Panc1 (cell line): ENCODE measurements around the gene LSM10. TPM values are rescaled to one million over a fixed set of nuclear protein-coding genes. Genes with fewer than 3 reads are reported as not detected.

Source experiments
- ATAC-seq: fragments of 200-7000 bp; cut with Tn5 transposase; 2 replicates; pipeline ENCODE4 v1.9.1; 2020; ENCODE audit warnings: mild to moderate bottlenecking, moderate library complexity
- BruUV-seq: library from RNA; stranded (reverse); fragments of 400-500 nt; replicated peaks from 2 replicates; lab custom pipeline; 2021; lab: Mats Ljungman, UMichigan
- CTCF ChIA-PET: fragments of 300-600 bp; sonication (Branson Sonifier 250); formaldehyde crosslinking; loops from one replicate; lab custom pipeline; 2022; ENCODE audit warnings: antibody characterized with exemption; lab: Charles Lee
- POLR2A ChIA-PET: fragments of 300-600 bp; sonication (Branson Sonifier 250); formaldehyde crosslinking; loops from one replicate; lab custom pipeline; 2022; ENCODE audit warnings: antibody characterized with exemption; lab: Charles Lee
- DNase-seq: peaks from one replicate; pipeline ENCODE4 v3.0.0-alpha.2; 2010; ENCODE audit warnings: low read depth, low spot score
- H3K27ac ChIP-seq: 2 replicates; pipeline ENCODE4 v1.5.1; 2011; ENCODE audit warnings: mild to moderate bottlenecking, low read length, inconsistent platforms
- H3K27me3 ChIP-seq: fragments of 200-500 bp; sonication (Bioruptor generic); 2 replicates; pipeline ENCODE4 v1.6.0; 2014; ENCODE audit warnings: low read length, inconsistent platforms; ENCODE audit not compliant: control insufficient read depth, insufficient read depth
- H3K36me3 ChIP-seq: fragments of 200-500 bp; sonication (Bioruptor generic); 2 replicates; pipeline ENCODE4 v1.5.1; 2014; ENCODE audit warnings: inconsistent platforms, mild to moderate bottlenecking, low read length, moderate library complexity; ENCODE audit not compliant: control insufficient read depth, insufficient read depth
- H3K4me1 ChIP-seq: 2 replicates; pipeline ENCODE4 v1.5.1; 2011; ENCODE audit warnings: inconsistent platforms, mild to moderate bottlenecking, low read length, moderate library complexity; ENCODE audit not compliant: control insufficient read depth, insufficient read depth
- H3K4me3 ChIP-seq, 2 experiments: 2 replicates each; pipeline ENCODE4 v1.5.1; 2011 to 2012; ENCODE audit warnings: low read depth in 2 of 2, low read length in 2 of 2, mild to moderate bottlenecking in 2 of 2, inconsistent platforms in 1 of 2, moderate library complexity in 1 of 2
- H3K9me3 ChIP-seq: fragments of 200-500 bp; sonication (Bioruptor generic); 2 replicates; pipeline ENCODE4 v1.5.1; 2014; ENCODE audit warnings: low read depth, mild to moderate bottlenecking, inconsistent platforms, low read length, moderate library complexity; ENCODE audit not compliant: control insufficient read depth, insufficient read depth
- POLR2AphosphoS5 ChIP-seq: IDR thresholded peaks from 2 replicates; pipeline ENCODE4 v1.6.1; 2012; ENCODE audit warnings: mild to moderate bottlenecking, low read depth, low read length, moderate library complexity
- SIN3A ChIP-seq: IDR thresholded peaks from 2 replicates; pipeline ENCODE4 v1.6.1; 2012; ENCODE audit warnings: low read depth, mild to moderate bottlenecking, low read length, moderate library complexity, borderline replicate concordance; ENCODE audit not compliant: insufficient read depth
- TCF7L2 ChIP-seq: IDR thresholded peaks from 2 replicates; pipeline ENCODE4 v1.6.1; 2011; ENCODE audit warnings: mild to moderate bottlenecking, low read depth, low read length, inconsistent platforms
- in situ Hi-C: cut with HindIII; loops from 2 replicates; pipeline ENCODE4 v1.10.0; 2016; ENCODE audit warnings: low sequenced_read_pairs, low pct_unique_long_range_greater_than_20kb
- intact Hi-C: fragments of 100-400 bp; cut with micrococcal nuclease; formaldehyde crosslinking; loops from one replicate; pipeline ENCODE4 v1.10.0; 2022; ENCODE audit not compliant: unreplicated experiment
- total RNA-seq: library from RNA; stranded (reverse); gene quantifications from one replicate; pipeline ENCODE4 v1.2.1, GENCODE V29; 2021; ENCODE audit not compliant: unreplicated experiment
- TF ChIP-seq, protein P1 (sequence below): fragments of 450-650 bp; IDR thresholded peaks from 2 replicates; pipeline ENCODE4 v1.5.1; 2017; ENCODE audit warnings: mild to moderate bottlenecking
- TF ChIP-seq, protein P2 (sequence below), 2 experiments: IDR thresholded peaks; 2 replicates each; pipeline ENCODE4 v1.6.1; 2011 to 2012; ENCODE audit warnings: low read depth in 2 of 2, control low read depth in 1 of 2, low read length in 1 of 2, mild to moderate bottlenecking in 1 of 2, moderate library complexity in 1 of 2; ENCODE audit not compliant: insufficient read depth in 1 of 2

Gene LSM10
- total RNA-seq, 1 experiment from 2014 or later = 53.7 TPM

DNA sequence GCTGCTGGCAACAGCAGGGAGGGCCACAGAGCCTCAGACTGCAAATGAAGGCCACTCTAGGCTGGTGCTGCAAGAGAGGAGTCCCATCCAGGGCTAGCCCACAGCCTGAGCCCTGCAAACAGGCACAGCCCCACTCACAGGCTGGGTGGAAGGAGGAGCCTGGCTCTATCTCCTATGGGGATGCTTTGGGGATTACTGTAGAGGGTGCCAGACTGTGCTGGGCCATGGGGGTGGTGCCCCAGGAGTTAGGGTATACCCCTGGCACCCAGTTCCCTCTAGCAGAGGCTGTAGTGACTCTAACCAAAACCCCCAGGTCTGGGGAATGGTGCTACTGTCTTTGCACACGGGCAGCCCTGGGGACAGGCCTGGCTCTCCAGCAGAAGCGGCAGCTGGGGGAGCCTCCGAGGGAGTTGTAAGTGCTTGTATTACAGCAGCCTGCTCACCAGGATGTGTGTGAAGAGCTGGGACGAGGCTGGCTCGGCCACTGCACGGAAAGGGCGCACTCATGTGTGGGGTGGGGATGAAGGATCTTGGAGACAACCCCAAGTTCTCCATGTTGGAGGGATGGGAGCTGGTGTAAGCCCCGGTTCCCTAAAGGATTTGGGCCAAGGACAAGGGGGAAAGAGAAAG is 50.9 kb downstream of the LSM10 start:
- POLR2A ChIA-PET = no interaction called here
- H3K27ac ChIP-seq = no peak overlapping the region
- intact Hi-C loops = no loop called here

DNA sequence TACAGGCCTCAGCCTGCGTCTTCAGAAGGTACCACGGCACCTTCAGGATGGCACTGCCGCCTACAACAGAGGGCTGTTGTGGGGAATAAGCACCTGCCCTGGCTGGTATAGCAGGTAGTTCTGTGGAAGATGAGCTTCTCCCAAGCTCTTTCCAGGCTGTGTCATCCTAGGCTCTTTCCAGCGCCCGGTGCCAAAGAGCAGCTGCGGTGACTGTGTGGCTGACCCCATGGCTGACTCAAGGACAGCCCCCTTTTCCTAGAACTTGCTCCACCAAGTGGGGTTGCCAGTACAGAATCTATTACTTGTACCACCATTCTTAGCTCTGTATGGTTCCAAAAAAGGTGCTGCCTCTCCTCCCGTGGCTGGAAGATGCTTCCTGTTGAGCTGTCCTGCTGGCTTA is 52.4 kb downstream of the LSM10 start:
- H3K27me3 ChIP-seq = no peaks in the 10 kb centered on the region
- intact Hi-C loops (no loop called here), in situ Hi-C loops (no loop called here)
- ChIA-PET CTCF (no interaction called here), POLR2A (no interaction called here)
- DNase-seq (no peak), ATAC-seq (no peak)
- TF ChIP-seq, protein P1, sequence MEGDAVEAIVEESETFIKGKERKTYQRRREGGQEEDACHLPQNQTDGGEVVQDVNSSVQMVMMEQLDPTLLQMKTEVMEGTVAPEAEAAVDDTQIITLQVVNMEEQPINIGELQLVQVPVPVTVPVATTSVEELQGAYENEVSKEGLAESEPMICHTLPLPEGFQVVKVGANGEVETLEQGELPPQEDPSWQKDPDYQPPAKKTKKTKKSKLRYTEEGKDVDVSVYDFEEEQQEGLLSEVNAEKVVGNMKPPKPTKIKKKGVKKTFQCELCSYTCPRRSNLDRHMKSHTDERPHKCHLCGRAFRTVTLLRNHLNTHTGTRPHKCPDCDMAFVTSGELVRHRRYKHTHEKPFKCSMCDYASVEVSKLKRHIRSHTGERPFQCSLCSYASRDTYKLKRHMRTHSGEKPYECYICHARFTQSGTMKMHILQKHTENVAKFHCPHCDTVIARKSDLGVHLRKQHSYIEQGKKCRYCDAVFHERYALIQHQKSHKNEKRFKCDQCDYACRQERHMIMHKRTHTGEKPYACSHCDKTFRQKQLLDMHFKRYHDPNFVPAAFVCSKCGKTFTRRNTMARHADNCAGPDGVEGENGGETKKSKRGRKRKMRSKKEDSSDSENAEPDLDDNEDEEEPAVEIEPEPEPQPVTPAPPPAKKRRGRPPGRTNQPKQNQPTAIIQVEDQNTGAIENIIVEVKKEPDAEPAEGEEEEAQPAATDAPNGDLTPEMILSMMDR = no peak
- TF ChIP-seq TCF7L2 = no peak
- TF ChIP-seq, protein P2, sequence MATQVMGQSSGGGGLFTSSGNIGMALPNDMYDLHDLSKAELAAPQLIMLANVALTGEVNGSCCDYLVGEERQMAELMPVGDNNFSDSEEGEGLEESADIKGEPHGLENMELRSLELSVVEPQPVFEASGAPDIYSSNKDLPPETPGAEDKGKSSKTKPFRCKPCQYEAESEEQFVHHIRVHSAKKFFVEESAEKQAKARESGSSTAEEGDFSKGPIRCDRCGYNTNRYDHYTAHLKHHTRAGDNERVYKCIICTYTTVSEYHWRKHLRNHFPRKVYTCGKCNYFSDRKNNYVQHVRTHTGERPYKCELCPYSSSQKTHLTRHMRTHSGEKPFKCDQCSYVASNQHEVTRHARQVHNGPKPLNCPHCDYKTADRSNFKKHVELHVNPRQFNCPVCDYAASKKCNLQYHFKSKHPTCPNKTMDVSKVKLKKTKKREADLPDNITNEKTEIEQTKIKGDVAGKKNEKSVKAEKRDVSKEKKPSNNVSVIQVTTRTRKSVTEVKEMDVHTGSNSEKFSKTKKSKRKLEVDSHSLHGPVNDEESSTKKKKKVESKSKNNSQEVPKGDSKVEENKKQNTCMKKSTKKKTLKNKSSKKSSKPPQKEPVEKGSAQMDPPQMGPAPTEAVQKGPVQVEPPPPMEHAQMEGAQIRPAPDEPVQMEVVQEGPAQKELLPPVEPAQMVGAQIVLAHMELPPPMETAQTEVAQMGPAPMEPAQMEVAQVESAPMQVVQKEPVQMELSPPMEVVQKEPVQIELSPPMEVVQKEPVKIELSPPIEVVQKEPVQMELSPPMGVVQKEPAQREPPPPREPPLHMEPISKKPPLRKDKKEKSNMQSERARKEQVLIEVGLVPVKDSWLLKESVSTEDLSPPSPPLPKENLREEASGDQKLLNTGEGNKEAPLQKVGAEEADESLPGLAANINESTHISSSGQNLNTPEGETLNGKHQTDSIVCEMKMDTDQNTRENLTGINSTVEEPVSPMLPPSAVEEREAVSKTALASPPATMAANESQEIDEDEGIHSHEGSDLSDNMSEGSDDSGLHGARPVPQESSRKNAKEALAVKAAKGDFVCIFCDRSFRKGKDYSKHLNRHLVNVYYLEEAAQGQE (IDR thresholded peaks at IDR 0.05; ENCODE audit: insufficient read depth in 1 of 2, low read depth in 2 of 2, low read length in 1 of 2) = no peak
- TF ChIP-seq POLR2AphosphoS5 = no peak
- TF ChIP-seq SIN3A = no peak
- H3K4me1 ChIP-seq = peaks cover 5% of the 10 kb centered on the region; the same call in 1 of the 2 replicates
- H3K36me3 ChIP-seq = peaks cover 2% of the 10 kb centered on the region; the same call in 1 of the 2 replicates
- no TSS peak for BruUV-seq
- no peak overlapping the region for H3K27ac ChIP-seq
- H3K9me3 ChIP-seq = no peaks in the 10 kb centered on the region
- H3K4me3 ChIP-seq = no peak overlapping the region

More for the DNA sequence above, 50.9 kb downstream of the LSM10 start:
- no peak overlapping the region for H3K4me3 ChIP-seq
- in situ Hi-C loops = no loop called here
- H3K4me1 ChIP-seq = peaks cover 19% of the 10 kb centered on the region
- no peak for ATAC-seq
- peaks cover 4% of the 10 kb centered on the region; the same call in 1 of the 2 replicates for H3K36me3 ChIP-seq
- no peaks in the 10 kb centered on the region for H3K9me3 ChIP-seq
- no peaks in the 10 kb centered on the region for H3K27me3 ChIP-seq
- DNase-seq = no peak
- CTCF ChIA-PET = interaction anchor here (0.5 kb wide), 1 partner anchor 130 kb away, joined by 3 read pairs; no protein-coding TSS in a partner anchor
- TF ChIP-seq POLR2AphosphoS5 (no peak), TCF7L2 (no peak), SIN3A (no peak)
- TF ChIP-seq, protein P2 (IDR thresholded peaks at IDR 0.05; ENCODE audit: insufficient read depth in 1 of 2, low read depth in 2 of 2, low read length in 1 of 2) = no peak
- TF ChIP-seq, protein P1 = no peak
- BruUV-seq = no TSS peak
